NCI-H748 treated with DMSO at 0.1 percent for 48 hours (cell line): Measurements from ENCODE around the gene MRTFA.
"Not testable (repeated sequence)": the region's sequence is repeated elsewhere in the genome, so short reads cannot be mapped to it uniquely, and the experiment has no call there.

Source experiments
- DNase-seq: peaks from one replicate; lab custom pipeline; 2025; lab: John Stamatoyannopoulos, UW

MRTFA gene

DNA sequence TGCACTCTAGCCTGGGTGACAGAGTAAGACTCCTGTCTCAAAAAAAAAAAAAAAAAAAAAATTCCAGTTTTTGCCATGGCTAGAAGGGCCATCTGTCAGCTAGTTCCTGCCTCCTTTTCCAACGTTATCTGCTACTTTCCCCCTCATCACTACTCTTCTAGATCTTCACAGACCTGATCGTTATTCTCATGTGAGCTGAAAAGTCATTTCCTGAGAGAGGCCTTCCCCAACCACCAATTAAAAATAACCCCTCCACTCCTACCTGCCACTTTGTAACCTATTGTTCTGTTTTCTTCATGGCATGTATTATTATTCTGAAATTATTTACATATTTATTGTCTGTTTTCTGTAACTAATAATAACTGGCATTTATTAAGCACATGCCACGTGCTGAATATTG, 241.9 kb downstream of the MRTFA start:
- no peak for DNase-seq

DNA sequence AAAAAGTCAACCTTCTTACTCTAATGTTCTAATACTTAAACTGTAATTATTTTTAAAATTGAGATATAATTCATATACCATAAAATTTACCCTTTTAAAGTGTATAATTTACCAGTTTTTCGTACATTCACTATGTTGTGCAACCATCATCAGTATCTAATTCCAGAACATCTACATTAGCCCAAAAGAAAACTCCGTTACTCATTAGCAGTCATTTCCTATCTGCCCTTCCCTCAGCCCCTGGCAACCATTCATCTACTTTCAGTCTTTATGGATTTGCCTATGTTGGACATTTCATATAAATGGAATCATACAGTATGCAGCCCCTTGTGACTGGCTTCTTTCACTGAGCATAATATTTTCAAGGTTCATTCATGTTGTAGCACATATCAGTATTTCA, 243.9 kb downstream of the MRTFA start:
- no peak for DNase-seq

DNA sequence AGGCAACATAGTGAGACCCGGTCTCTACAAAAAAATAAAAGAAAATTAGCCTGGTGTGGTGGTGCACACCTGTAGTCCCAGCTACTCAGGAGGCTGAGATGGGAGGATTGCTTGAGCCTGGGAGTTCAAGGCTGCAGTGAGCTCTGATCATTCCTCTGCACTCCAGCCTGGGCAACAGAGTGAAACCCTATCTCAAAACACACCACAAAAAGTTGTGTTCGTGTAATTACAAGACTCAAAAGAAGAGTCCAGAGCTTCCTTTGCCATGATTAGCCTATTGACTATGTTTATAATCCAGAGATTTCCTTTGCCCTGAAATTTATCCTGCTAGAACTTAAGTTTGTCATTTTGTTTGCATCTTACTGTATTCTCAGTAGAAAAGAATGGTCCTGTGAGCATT, 245.1 kb downstream of the MRTFA start:
- DNase-seq = no peak

DNA sequence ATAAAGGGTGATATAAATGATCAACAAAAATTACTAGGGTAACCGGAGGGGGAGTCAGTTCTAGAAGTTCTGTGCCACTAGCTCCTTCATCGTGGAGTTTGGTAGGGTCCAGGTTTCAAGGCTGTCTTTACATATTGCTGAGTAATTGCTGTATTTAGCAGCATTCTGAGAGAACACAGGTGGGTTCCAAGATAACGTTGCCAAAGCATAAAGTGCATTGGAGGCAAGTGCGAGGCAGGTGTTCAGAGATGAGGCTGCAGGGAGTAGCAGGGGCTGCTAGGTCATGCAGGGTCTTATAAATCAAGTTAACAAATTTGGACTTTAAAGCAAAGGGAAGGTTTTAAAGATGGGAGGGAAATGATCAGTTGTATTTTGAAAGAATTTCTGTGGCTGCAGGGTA, 248.3 kb downstream of the MRTFA start:
- DNase-seq = no peak

DNA sequence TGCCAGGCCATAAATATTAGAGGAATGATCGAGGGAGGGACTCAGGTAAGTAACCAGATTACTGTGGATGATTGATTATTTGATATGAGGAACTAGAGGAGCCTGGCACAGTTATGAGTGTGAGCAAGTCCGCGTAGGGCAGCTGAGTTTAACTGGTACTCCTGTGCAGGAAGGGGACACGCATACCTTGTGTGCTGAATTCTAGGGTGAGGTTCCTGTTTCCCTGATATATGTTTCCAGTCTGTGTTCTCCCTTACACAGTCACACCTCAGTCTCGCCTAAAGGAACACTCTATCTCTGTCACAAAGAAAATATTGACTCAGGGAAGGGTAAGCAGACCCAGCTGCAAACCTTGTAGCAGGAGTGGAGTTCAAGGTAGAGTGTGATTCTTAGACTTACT, 248.8 kb downstream of the MRTFA start:
- DNase-seq = no peak

DNA sequence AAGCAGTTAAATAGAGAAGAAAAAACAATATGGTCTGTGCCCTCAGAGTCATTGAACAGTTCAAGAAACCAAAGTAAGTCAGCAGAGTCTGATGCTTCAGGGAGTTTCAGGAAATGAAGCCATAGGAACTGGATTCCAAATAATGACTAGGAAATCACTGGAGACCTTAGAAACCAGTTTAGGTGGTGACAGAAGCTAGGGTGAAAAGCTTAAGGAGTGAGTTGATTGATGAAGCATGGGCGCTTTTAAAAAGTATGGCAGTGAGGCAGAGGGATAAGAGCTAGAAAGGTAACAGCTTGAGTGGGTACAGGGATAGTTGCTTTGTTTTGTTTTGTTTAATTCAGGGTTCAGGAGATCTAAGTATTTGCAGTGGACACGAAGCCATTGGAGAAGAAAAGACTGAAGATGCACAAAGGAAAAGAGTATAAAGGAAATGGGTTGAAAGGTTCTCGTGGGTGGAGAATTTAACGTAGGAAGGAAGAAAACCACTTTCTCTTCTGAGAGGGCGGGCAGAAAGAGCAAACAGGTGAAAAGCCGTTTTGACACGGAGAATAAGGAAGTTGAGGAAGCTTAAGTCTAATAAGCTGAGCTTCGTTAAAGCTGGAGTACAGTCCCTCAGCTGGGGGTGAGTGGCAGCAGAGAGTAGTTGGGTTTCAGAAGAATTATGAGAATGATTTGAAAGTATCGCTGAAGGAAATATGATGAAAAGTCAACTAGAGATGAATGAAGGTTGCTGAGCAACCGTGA, 251.3 kb downstream of the MRTFA start:
- no peak for DNase-seq

DNA sequence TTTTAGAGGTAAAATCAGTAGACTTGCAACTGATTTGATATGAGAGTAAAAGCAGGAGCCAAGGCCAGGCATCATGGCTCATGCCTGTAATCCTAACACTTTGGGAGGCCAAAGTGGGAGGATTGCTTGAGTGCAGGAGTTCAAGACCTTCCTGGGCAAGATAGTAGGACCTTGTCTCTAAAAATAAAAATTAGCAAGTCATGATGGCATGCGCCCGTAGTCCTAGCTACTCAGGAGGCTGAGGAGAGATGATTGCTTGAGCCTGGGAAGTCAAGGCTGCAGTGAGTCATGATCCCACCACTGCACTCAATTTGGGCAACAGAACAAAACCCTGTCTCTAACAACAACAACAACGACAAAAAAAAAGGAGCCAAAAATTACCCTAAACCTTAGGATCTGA, 252.6 kb downstream of the MRTFA start:
- DNase-seq = no peak

DNA sequence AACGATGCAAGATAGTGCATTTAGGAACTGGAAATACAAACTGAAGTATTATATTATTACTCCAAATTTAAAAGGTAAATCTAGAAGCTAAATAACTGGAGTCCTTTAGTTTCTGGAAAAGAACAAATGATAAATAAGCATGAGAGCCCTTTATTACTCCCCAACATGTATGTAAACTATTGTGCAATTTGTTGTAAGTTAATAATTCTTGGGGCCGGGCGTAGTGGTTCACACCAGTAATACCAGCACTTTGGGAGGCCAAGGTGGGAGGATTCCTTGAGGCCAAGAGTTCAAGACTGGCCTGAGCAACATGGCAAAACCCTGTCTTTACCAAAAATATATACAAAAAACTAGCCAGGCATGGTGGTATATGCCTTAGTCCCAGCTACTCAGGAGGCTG, 255.1 kb downstream of the MRTFA start:
- DNase-seq = no peak

DNA sequence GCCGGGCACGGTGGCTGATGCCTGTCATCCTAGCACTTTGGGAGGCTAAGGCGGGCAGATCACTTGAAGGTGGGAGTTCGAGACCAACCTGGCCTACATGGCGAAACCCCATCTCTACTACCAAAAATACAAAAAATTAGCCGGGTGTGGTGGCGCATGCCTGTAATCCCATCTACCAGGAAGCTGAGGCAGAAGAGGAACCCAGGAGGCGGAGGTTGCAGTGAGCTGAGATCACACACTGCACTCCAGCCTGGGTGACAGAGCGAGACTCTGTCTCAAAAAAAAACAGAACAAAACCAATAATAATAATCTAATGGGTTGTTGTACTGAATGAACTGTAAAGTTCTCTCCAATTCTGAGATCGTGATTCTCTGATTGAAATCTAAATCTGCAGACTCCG, 258.1 kb downstream of the MRTFA start:
- DNase-seq = not testable (repeated sequence)

DNA sequence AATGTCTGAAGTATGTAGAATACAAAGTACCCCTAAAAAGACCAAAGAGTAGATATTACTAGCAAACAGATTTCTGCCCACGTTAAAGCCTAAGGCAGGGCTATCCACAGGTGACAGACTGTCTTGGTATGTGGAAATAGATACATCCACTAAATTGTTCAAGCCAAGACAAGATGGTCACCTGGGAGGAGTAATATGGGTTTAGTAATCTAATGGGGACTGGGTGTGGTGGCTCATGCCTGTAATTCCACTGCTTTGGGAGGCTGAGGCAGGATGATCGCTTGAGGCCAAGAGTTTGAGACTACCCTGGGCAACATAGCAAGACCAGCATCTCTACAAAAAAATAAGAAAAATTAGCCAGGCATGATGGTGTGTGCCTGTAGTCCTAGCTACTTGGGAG, 258.6 kb downstream of the MRTFA start:
- DNase-seq = no peak

DNA sequence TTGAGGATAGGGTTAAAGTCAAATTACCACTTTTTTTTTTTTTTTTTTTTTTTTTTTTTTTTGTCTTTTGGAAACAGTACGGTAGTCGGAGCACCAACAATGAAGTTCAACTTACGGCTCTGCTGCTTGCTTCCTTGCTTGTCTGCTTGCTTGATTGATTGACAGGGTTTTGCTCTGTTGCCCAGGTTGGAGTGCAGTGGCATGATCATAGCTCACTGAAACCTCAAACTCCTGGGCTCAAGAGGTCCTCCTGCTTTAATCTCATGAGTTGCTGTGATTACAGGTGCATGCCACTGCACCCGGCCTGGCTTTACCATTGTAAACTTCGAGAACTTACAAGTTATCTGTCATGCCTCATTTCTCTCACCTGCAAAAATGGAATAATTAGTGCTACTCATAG, 260.4 kb downstream of the MRTFA start:
- DNase-seq = no peak

DNA sequence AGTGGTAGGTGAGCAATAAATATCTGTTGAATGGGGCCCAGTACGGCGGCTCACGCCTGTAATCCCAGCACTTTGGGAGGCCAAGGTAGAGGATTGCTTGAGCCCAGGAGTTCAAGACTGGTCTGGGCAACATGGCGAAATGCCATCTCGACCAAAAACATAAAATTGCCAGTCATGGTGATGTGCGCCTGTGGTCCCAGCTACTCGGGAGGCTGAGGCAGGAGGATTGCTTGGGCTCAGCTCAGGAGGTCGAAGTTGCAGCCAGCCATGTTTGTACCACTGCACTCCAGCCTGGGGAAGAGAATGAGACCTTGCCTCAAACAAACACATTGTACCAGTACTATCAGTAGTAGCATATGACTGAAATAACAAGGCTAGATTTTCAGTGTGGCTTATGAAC, 262.0 kb downstream of the MRTFA start:
- DNase-seq = no peak

DNA sequence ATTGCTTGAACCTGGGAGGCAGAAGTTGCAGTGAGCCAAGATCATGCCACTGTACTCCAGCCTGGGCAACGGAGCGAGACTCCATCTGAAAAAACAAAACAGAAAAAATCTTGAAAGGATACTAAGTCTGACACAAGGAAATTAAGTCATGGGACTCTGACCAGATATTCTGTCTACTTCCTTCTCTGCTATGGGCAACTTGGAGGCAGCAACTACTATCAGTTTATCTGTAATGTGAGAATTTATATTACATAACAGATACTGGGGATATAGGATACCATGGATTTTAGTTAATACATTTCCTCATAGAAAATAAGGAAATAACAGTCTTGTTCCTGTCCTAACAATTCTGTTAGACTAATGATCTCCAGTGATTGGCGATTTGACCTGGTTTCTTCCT, 267.7 kb downstream of the MRTFA start:
- no peak for DNase-seq

DNA sequence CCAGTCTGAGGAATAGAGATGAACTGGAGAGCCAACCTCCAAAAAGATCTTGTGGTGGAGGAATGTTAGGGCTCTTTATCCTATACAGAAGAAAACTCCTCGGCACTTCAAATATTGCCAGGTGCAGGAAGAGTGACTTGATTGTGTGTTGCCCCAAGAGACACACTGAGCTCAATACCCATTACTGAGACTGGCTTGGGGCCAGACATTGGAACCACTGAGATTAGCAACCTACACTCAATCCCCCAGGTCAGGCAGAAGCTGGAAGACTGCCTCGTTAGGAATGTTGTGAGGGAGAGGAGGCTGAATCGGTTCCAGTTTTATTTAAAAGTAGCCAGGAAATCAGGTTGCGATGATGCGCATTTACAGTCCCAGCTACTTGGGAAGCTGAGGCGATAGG, 268.5 kb downstream of the MRTFA start:
- no peak for DNase-seq

DNA sequence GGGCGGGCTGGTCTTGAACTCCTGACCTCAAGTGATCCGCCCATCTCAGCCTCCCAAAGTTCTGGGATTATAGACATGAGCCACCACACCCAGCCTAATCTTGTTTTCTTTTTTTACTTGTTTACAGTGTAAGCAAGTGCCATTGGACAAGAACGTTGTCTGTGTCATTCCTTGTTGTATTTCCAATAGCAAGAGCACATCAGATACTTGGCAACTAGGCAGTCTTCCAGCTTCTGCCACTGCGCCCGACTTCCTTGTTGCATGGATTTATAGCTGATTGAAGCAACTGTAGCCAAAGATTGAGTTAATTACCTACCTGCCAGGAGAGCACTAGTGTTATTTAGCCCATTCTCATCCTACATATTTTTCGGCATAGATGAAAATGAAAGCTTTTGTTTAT, 269.2 kb downstream of the MRTFA start:
- DNase-seq = no peak

DNA sequence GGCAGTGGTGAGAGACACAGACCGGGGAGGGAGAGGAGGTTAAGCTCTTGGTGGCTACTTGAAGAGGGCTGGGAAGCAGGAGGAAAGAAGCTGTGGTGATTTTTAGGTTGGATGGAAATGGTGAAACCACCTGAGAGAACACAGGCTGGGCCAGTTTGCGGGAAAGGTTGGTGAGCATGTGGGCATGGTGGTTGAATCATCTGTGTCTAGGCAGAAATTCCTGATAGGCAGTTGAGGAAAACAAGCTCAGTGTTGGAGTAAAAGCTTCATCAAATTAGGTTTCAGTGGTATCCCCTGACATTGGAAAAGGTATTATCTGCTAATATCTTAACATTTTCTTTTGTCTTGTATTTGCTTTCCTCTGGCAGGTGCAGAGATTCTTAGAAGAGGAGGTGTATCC, 270.5 kb downstream of the MRTFA start:
- no peak for DNase-seq

DNA sequence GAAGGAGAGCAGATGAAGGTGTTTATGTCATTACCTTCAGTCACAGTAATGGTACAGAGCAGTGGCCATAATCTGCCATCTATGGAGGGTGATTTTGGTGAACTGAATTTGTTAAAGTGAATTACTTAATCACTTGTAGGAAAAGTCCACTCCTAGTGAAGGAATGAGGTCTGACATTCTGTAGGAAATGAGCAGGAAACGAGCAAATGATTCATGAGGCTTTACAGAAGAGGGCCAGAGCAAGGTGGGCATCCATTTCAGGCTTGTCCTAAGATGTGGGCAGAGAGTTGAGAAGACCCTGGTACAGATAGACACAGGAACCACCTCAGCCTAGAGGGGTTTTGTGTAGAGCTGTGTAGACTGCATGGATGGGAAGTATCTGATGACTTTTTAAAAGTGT, 272.1 kb downstream of the MRTFA start:
- no peak for DNase-seq

DNA sequence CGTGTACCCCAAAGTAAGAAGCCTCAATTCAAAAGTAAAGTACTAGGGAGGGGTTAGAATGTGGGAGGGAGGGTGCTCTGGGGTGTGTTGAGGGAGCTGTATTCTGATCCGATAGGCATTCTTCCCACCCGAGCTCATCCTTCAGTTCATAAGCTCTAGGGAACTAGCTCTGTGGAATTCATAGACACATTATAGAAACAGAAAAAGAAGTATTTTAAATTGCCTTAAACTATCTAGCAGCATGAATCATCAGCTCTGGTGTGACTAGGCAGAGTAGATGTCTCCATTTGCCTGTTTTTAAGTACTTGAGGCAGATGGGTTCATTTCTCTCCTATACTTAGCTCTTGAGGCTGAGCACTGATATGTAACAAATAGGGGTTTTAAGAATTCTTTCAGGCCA, 273.5 kb downstream of the MRTFA start:
- DNase-seq = no peak

DNA sequence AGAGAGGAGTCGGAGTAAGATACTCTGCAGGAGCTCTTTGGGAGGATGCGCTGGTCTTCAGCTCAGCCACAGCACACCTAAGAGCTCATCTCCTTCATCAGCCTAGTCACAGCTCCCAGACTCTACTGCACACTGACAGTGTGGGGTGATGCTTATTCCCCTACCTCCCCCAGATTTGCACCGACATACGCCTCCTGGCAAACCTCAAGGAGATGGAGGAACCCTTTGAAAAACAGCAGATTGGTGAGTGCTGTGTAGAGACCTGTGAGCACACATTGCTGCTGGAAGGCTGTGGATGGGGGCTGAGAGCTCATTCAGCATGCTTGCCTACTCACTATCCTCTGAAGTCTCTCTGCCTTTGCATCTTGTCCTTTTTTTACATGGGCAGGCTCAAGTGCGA, 275.4 kb downstream of the MRTFA start:
- no peak for DNase-seq
